Cardiac fibroblast (primary cell): ENCODE measurements around the gene AKAP6.

ENCODE experiments used
- DNase-seq, 2 donors: peaks; one replicate each; pipeline versions ENCODE4 v3.0.0 to v3.0.0-alpha.2; 2010; ENCODE audit warnings: low read depth in 2 of 2
- H3K4me3 ChIP-seq, 2 donors: replicated peaks in 1 of 2; 1 replicate in 1 of 2; 2 replicates in 1 of 2; pipeline ENCODE4 v1.5.1; 2011; ENCODE audit warnings: low read depth in 2 of 2, low read length in 2 of 2, mild to moderate bottlenecking in 2 of 2, moderate library complexity in 1 of 2
- CTCF ChIP-seq: IDR thresholded peaks from one replicate; pipeline ENCODE4 v1.5.1; 2011; ENCODE audit warnings: low read depth, mild to moderate bottlenecking, low read length, inconsistent platforms

Gene AKAP6

GRCh38 chr14:32443890-32444661 is 115.0 kb downstream of the AKAP6 start:
- no peak for DNase-seq
- no peak for TF ChIP-seq CTCF
- no peak overlapping the region for H3K4me3 ChIP-seq

- no peak for TF ChIP-seq CTCF
- no peak overlapping the region for H3K4me3 ChIP-seq
- DNase-seq = no peak
These were observed 118.3 kb downstream of the AKAP6 start for GRCh38 chr14:32447371-32447770.

GRCh38 chr14:32449648-32450047 is 120.5 kb downstream of the AKAP6 start:
- DNase-seq = no peak
- TF ChIP-seq CTCF = no peak

GRCh38 chr14:32450919-32451675 is 122.0 kb downstream of the AKAP6 start:
- peak in 1 of 2 donors; percentile 52 for DNase-seq
- no peak overlapping the region for H3K4me3 ChIP-seq
- TF ChIP-seq CTCF = no peak

More at GRCh38 chr14:32449648-32450047, 120.5 kb downstream of the AKAP6 start:
- H3K4me3 ChIP-seq = no peak overlapping the region

- DNase-seq = no peak
- no peak for TF ChIP-seq CTCF
- H3K4me3 ChIP-seq = no peak overlapping the region
These were observed 125.0 kb downstream of the AKAP6 start for GRCh38 chr14:32453857-32454810.

- H3K4me3 ChIP-seq = no peak overlapping the region
- peak; percentile 63 to 83 for DNase-seq
- no peak for TF ChIP-seq CTCF
These were observed 128.3 kb downstream of the AKAP6 start for GRCh38 chr14:32457213-32457920.
